ENCODE data around the gene TTLL3. TPM values are rescaled to one million over a fixed set of nuclear protein-coding genes. Genes with fewer than 3 reads are reported as not detected.
A peak's percentile ranks its signal among the peaks of the same experiment; 100 is the strongest.

TTLL3 gene
- 10.4 TPM for total RNA-seq
- 84.0 TPM for polyA plus RNA-seq
- long read RNA-seq, donor 1, partial matches to known transcripts, result 0 of 1 reads
- long read RNA-seq, donor 1, other reads (novel, unspliced or antisense), result 0 of 1 reads
- long read RNA-seq, donor 2, full-length matches to known transcripts, result 8 of 119 reads
- long read RNA-seq, donor 2, partial matches to known transcripts, result 111 of 119 reads
- long read RNA-seq, donor 2, other reads (novel, unspliced or antisense), result 0 of 119 reads
- long read RNA-seq, donor 3, full-length matches to known transcripts, result 3 of 52 reads
- long read RNA-seq, donor 3, partial matches to known transcripts, result 18 of 52 reads
- long read RNA-seq, donor 3, other reads (novel, unspliced or antisense), result 31 of 52 reads
- long read RNA-seq, donor 4, full-length matches to known transcripts, result 2 of 2 reads
- long read RNA-seq, donor 4, partial matches to known transcripts, result 0 of 2 reads
- long read RNA-seq, donor 4, other reads (novel, unspliced or antisense), result 0 of 2 reads
- long read RNA-seq, donor 5, full-length matches to known transcripts, result 10 of 64 reads
- long read RNA-seq, donor 5, partial matches to known transcripts, result 22 of 64 reads
- long read RNA-seq, donor 5, other reads (novel, unspliced or antisense), result 32 of 64 reads
- long read RNA-seq, donor 6, result 0 reads
- long read RNA-seq, donor 7, full-length matches to known transcripts, result 1 of 44 reads
- long read RNA-seq, donor 7, partial matches to known transcripts, result 23 of 44 reads
- long read RNA-seq, donor 7, other reads (novel, unspliced or antisense), result 20 of 44 reads
- long read RNA-seq, donor 8, partial matches to known transcripts, result 0 of 5 reads
- long read RNA-seq, donor 8, other reads (novel, unspliced or antisense), result 5 of 5 reads
- long read RNA-seq, donor 9, full-length matches to known transcripts, result 1 of 1 reads
- long read RNA-seq, donor 9, partial matches to known transcripts, result 0 of 1 reads
- long read RNA-seq, donor 9, other reads (novel, unspliced or antisense), result 0 of 1 reads
- long read RNA-seq, donor 10, partial matches to known transcripts, result 10 of 26 reads
- long read RNA-seq, donor 10, other reads (novel, unspliced or antisense), result 15 of 26 reads

GRCh38 chr3:9809615-9810432, at the start of gene TTLL3:
TTLL3 (plus strand) TSS chr3:9810262; CDS start chr3:9810662, 400 bp downstream.
- peak within 1 kb of the TSS; percentile 56 to 73 for H3K4me3 ChIP-seq (ENCODE audit: low read length in 2 of 2)
- peak within 1 kb of the TSS; percentile 82 to 93 for H3K27ac ChIP-seq (ENCODE audit: low read depth in 1 of 2, low read length in 1 of 2)
- no peaks in the 10 kb centered on the region for H3K9me3 ChIP-seq (ENCODE audit: control insufficient read depth in 2 of 2, insufficient read depth in 1 of 2, low read length in 1 of 2)
- H3K36me3 ChIP-seq (ENCODE audit: control insufficient read depth in 2 of 2, insufficient read depth in 2 of 2, low read length in 1 of 2), result peaks cover 29 to 35% of the 10 kb centered on the region in 2 donors
- H3K4me1 ChIP-seq (ENCODE audit: control insufficient read depth in 2 of 2, insufficient read depth in 2 of 2, low read length in 2 of 2), result peaks cover 2 to 20% of the 10 kb centered on the region in 2 donors
- 2% methylated on average over 76 of the region's 76 CpGs for WGBS
- DNase-seq (ENCODE audit: low read depth in 6 of 9, low spot score in 9 of 9), result peak in 5 of 9 donors; percentile 19 to 66 (median 37)
- H3K27me3 ChIP-seq (ENCODE audit: control insufficient read depth in 2 of 2, insufficient read depth in 1 of 2, low read length in 1 of 2), result peaks cover 0 to 2% of the 10 kb centered on the region in 2 donors

- H3K9me3 ChIP-seq (ENCODE audit: control insufficient read depth in 2 of 2, insufficient read depth in 1 of 2, low read length in 1 of 2), result no peaks in the 10 kb centered on the region
- no peak overlapping the region for H3K4me3 ChIP-seq (ENCODE audit: low read length in 2 of 2)
- H3K27me3 ChIP-seq (ENCODE audit: control insufficient read depth in 2 of 2, insufficient read depth in 1 of 2, low read length in 1 of 2), result no peaks in the 10 kb centered on the region
- no peaks in the 10 kb centered on the region for H3K4me1 ChIP-seq (ENCODE audit: control insufficient read depth in 2 of 2, insufficient read depth in 2 of 2, low read length in 2 of 2)
- DNase-seq (ENCODE audit: low read depth in 6 of 9, low spot score in 9 of 9), result no peak
- H3K27ac ChIP-seq (ENCODE audit: low read depth in 1 of 2, low read length in 1 of 2), result no peak overlapping the region
- WGBS, result 98% methylated on average over 10 of the region's 10 CpGs
- peaks cover 33% of the 10 kb centered on the region in 2 donors for H3K36me3 ChIP-seq (ENCODE audit: control insufficient read depth in 2 of 2, insufficient read depth in 2 of 2, low read length in 1 of 2)
These were observed 49.1 kb upstream of the TTLL3 start for GRCh38 chr3:9760779-9761505.

- DNase-seq (ENCODE audit: low read depth in 6 of 9, low spot score in 9 of 9), result no peak
- no peak overlapping the region for H3K4me3 ChIP-seq (ENCODE audit: low read length in 2 of 2)
- 94% methylated on average over 5 of the region's 5 CpGs for WGBS
- no peak overlapping the region for H3K27ac ChIP-seq (ENCODE audit: low read depth in 1 of 2, low read length in 1 of 2)
- no peaks in the 10 kb centered on the region for H3K4me1 ChIP-seq (ENCODE audit: control insufficient read depth in 2 of 2, insufficient read depth in 2 of 2, low read length in 2 of 2)
- H3K36me3 ChIP-seq (ENCODE audit: control insufficient read depth in 2 of 2, insufficient read depth in 2 of 2, low read length in 1 of 2), result peaks cover 23% of the 10 kb centered on the region in 2 donors
- no peaks in the 10 kb centered on the region for H3K9me3 ChIP-seq (ENCODE audit: control insufficient read depth in 2 of 2, insufficient read depth in 1 of 2, low read length in 1 of 2)
- H3K27me3 ChIP-seq (ENCODE audit: control insufficient read depth in 2 of 2, insufficient read depth in 1 of 2, low read length in 1 of 2), result no peaks in the 10 kb centered on the region
These were observed 48.1 kb upstream of the TTLL3 start for GRCh38 chr3:9761919-9762318.

DNA sequence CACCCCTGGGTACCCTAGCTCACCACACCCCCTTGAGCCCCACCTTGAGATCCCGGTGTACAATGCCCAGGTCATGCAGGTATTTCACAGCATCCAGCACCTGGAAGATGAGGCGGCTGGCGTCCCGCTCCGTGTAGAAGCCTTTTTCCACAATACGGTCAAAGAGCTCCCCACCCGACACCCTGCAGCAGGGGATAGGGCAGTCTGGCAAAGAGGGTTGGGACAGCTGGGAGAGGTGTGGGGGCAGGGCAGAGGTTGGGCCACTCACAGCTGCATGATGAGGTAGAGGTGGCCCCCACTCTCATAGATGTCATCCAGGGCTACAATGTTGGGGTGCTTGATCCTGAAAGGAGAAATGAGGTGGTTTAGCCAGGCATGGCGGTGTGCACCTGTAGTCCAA, 47.2 kb upstream of the TTLL3 start:
- Histone ChIP-seq H3K4me1 (ENCODE audit: control insufficient read depth in 2 of 2, insufficient read depth in 2 of 2, low read length in 2 of 2) (no peaks in the 10 kb centered on the region), H3K4me3 (ENCODE audit: low read length in 2 of 2) (no peak overlapping the region), H3K9me3 (ENCODE audit: control insufficient read depth in 2 of 2, insufficient read depth in 1 of 2, low read length in 1 of 2) (no peaks in the 10 kb centered on the region), H3K27ac (ENCODE audit: low read depth in 1 of 2, low read length in 1 of 2) (no peak overlapping the region), H3K36me3 (ENCODE audit: control insufficient read depth in 2 of 2, insufficient read depth in 2 of 2, low read length in 1 of 2) (peaks cover 14 to 16% of the 10 kb centered on the region in 2 donors), H3K27me3 (ENCODE audit: control insufficient read depth in 2 of 2, insufficient read depth in 1 of 2, low read length in 1 of 2) (no peaks in the 10 kb centered on the region)
- DNase-seq (ENCODE audit: low read depth in 6 of 9, low spot score in 9 of 9), result no peak
- WGBS, result 99% methylated on average over 8 of the region's 8 CpGs

DNA sequence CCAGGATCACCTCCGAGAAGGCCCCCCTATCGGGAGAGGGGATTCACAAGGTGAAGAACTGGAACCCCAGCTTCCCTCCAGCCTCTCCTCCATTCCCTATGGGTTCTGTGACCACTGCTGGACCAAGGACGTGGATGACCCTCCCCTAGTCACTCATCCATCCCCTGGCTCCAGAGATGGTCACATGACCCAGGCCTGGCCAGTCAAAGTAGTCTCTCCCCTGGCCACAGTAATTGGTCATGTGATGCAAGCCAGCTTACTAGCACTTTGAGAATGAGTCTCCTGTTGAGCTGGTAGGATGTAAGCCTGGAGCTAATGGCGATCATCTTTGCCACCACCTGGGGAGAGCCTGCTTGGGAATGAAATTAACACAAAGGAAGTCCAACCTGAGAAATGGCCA, 44.2 kb upstream of the TTLL3 start:
- H3K4me1 ChIP-seq (ENCODE audit: control insufficient read depth in 2 of 2, insufficient read depth in 2 of 2, low read length in 2 of 2), result peaks cover 7 to 19% of the 10 kb centered on the region in 2 donors
- peaks cover 0 to 4% of the 10 kb centered on the region in 2 donors for H3K36me3 ChIP-seq (ENCODE audit: control insufficient read depth in 2 of 2, insufficient read depth in 2 of 2, low read length in 1 of 2)
- H3K27me3 ChIP-seq (ENCODE audit: control insufficient read depth in 2 of 2, insufficient read depth in 1 of 2, low read length in 1 of 2), result peaks cover 0 to 14% of the 10 kb centered on the region in 2 donors
- no peak overlapping the region for H3K27ac ChIP-seq (ENCODE audit: low read depth in 1 of 2, low read length in 1 of 2)
- peaks cover 0 to 7% of the 10 kb centered on the region in 2 donors for H3K9me3 ChIP-seq (ENCODE audit: control insufficient read depth in 2 of 2, insufficient read depth in 1 of 2, low read length in 1 of 2)
- H3K4me3 ChIP-seq (ENCODE audit: low read length in 2 of 2), result no peak overlapping the region
- WGBS, result 96% methylated on average over 4 of the region's 4 CpGs
- DNase-seq (ENCODE audit: low read depth in 6 of 9, low spot score in 9 of 9), result no peak

GRCh38 chr3:9767418-9767817, 42.6 kb upstream of the TTLL3 start:
- Histone ChIP-seq H3K4me1 (ENCODE audit: control insufficient read depth in 2 of 2, insufficient read depth in 2 of 2, low read length in 2 of 2) (peaks cover 7 to 19% of the 10 kb centered on the region in 2 donors), H3K9me3 (ENCODE audit: control insufficient read depth in 2 of 2, insufficient read depth in 1 of 2, low read length in 1 of 2) (peaks cover 0 to 7% of the 10 kb centered on the region in 2 donors), H3K27me3 (ENCODE audit: control insufficient read depth in 2 of 2, insufficient read depth in 1 of 2, low read length in 1 of 2) (peaks cover 0 to 17% of the 10 kb centered on the region in 2 donors), H3K36me3 (ENCODE audit: control insufficient read depth in 2 of 2, insufficient read depth in 2 of 2, low read length in 1 of 2) (peaks cover 0 to 4% of the 10 kb centered on the region in 2 donors), H3K4me3 (ENCODE audit: low read length in 2 of 2) (no peak overlapping the region), H3K27ac (ENCODE audit: low read depth in 1 of 2, low read length in 1 of 2) (no peak overlapping the region)
- DNase-seq (ENCODE audit: low read depth in 6 of 9, low spot score in 9 of 9), result no peak
- 89% methylated on average over 7 of the region's 7 CpGs for WGBS

DNA sequence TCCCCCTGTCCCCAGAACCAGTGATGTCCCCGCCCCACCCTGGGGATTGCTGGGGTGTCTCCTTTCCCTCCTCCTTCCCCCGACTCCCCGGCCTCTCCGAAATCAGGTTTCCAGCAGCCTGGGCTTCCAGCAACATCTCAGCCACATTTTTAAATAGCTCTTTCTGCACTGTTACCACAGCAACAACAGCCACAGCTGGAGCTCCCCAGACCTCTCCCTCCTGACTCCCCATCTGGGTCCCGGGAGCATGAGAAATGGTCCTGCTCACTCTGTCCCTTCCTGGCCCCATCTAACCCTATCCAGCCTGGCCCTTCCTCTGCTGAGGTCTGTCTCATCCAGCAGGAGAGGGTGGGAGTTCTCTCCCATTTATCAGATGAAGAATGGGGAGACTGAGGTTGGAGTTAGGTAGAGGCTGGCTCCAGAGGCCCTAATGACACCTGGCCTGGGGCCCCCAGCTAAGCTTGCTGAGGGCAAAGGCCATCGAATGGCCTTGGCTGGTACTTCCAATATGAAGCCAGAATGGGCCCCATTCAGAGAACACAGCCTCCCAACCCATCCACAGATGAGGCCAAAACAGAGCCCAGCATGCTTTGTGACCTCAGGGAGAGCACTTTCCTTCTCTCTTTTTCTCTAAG, 41.8 kb upstream of the TTLL3 start:
- no peak overlapping the region for H3K27ac ChIP-seq (ENCODE audit: low read depth in 1 of 2, low read length in 1 of 2)
- H3K4me3 ChIP-seq (ENCODE audit: low read length in 2 of 2), result no peak overlapping the region
- H3K27me3 ChIP-seq (ENCODE audit: control insufficient read depth in 2 of 2, insufficient read depth in 1 of 2, low read length in 1 of 2), result peaks cover 0 to 17% of the 10 kb centered on the region in 2 donors
- WGBS, result 95% methylated on average over 6 of the region's 6 CpGs
- no peaks in the 10 kb centered on the region for H3K36me3 ChIP-seq (ENCODE audit: control insufficient read depth in 2 of 2, insufficient read depth in 2 of 2, low read length in 1 of 2)
- peaks cover 7 to 19% of the 10 kb centered on the region in 2 donors for H3K4me1 ChIP-seq (ENCODE audit: control insufficient read depth in 2 of 2, insufficient read depth in 2 of 2, low read length in 2 of 2)
- no peak for DNase-seq (ENCODE audit: low read depth in 6 of 9, low spot score in 9 of 9)
- H3K9me3 ChIP-seq (ENCODE audit: control insufficient read depth in 2 of 2, insufficient read depth in 1 of 2, low read length in 1 of 2), result peaks cover 0 to 7% of the 10 kb centered on the region in 2 donors

All from thymus (tissue), 14 donors.